ENCODE data around the gene DHRS12.

The DHRS12 gene

GRCh38 chr13:51742031-51742430 lies 61.9 kb downstream of the DHRS12 start:
- peaks cover 23% of the 10 kb centered on the region; the same call in 1 of the 2 replicates for H3K36me3 ChIP-seq (ENCODE audit: insufficient read depth, low read length)
- ATAC-seq (ENCODE audit: insufficient read depth, low read depth), result no peak
- TF ChIP-seq CTCF (IDR thresholded peaks at IDR 0.05; ENCODE audit: borderline replicate concordance, extremely low read depth, low read length, poor library complexity, severe bottlenecking), result no peak
- TF ChIP-seq EZH2 (IDR thresholded peaks at IDR 0.05; ENCODE audit: borderline replicate concordance, low read depth, low read length, severe bottlenecking), result no peak
- no peaks in the 10 kb centered on the region for H3K79me2 ChIP-seq (ENCODE audit: insufficient read depth, low read length)
- H3K4me2 ChIP-seq (ENCODE audit: insufficient read depth, low read length), result no peak overlapping the region
- H3K9ac ChIP-seq (ENCODE audit: low read depth, low read length), result no peak overlapping the region
- no peaks in the 10 kb centered on the region for H3K27me3 ChIP-seq (ENCODE audit: insufficient read depth, low read length, poor library complexity)
- no peak overlapping the region for H3K27ac ChIP-seq (ENCODE audit: low read length)
- H2AFZ ChIP-seq (ENCODE audit: low read depth, low read length), result no peak overlapping the region
- H3K4me1 ChIP-seq (ENCODE audit: insufficient read depth, low read length), result no peaks in the 10 kb centered on the region
- peaks cover under 1% of the 10 kb centered on the region for H3K9me3 ChIP-seq (ENCODE audit: insufficient read depth, low read length, severe bottlenecking)
- no peak for DNase-seq
- H4K20me1 ChIP-seq (ENCODE audit: insufficient read depth, low read length), result no peaks in the 10 kb centered on the region
- no peak overlapping the region for H3K4me3 ChIP-seq (ENCODE audit: low read depth in 1 of 2, low read length in 2 of 2)

- no peak overlapping the region for H3K27ac ChIP-seq (ENCODE audit: low read length)
- H3K36me3 ChIP-seq (ENCODE audit: insufficient read depth, low read length), result peaks cover 14% of the 10 kb centered on the region; the same call in 1 of the 2 replicates
- TF ChIP-seq EZH2 (IDR thresholded peaks at IDR 0.05; ENCODE audit: borderline replicate concordance, low read depth, low read length, severe bottlenecking) (no peak), CTCF (IDR thresholded peaks at IDR 0.05; ENCODE audit: borderline replicate concordance, extremely low read depth, low read length, poor library complexity, severe bottlenecking) (no peak)
Measured at GRCh38 chr13:51740698-51741097, 63.3 kb downstream of the DHRS12 start.

DNA sequence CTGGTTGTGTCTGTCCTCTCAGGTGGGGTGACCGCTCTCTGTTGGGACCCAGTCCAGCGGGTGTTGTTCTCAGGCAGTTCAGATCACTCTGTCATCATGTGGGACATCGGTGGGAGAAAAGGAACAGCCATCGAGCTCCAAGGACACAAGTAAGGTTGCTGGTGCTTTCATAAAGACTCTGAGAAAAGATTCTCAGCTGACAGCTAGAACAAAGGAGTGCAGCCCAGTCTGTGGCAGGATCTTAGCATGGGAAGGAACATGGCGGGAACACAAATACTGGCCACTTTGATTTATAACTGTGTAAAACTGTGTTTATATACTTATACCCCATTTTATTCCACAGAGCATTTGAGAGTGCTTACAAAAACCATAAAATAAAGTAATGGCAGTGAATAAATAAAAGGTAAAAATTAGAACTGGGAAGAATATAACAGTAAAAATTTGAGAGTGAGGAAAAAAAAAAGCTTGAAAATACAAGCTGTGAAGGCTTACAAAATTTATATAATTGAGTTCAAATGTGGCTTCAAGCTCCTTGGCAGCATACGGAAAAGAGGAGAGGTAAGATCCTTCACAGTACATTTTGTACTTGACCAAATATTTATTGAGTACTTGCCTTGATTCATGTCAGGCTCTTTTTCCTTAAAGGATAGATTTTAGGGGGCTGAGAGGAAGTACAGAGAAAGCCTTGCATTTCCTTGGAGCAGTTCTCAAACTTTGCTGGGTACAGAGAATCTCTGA lies 64.8 kb downstream of the DHRS12 start:
- H3K36me3 ChIP-seq (ENCODE audit: insufficient read depth, low read length), result peaks cover 14% of the 10 kb centered on the region; the same call in 1 of the 2 replicates
- H3K4me2 ChIP-seq (ENCODE audit: insufficient read depth, low read length), result no peak overlapping the region
- no peaks in the 10 kb centered on the region for H3K27me3 ChIP-seq (ENCODE audit: insufficient read depth, low read length, poor library complexity)
- DNase-seq (no peak), ATAC-seq (ENCODE audit: insufficient read depth, low read depth) (no peak)
- no peaks in the 10 kb centered on the region for H3K9me3 ChIP-seq (ENCODE audit: insufficient read depth, low read length, severe bottlenecking)
- H2AFZ ChIP-seq (ENCODE audit: low read depth, low read length), result no peak overlapping the region
- no peaks in the 10 kb centered on the region for H3K4me1 ChIP-seq (ENCODE audit: insufficient read depth, low read length)
- H3K4me3 ChIP-seq (ENCODE audit: low read depth in 1 of 2, low read length in 2 of 2), result no peak overlapping the region
- no peak overlapping the region for H3K27ac ChIP-seq (ENCODE audit: low read length)
- no peaks in the 10 kb centered on the region for H4K20me1 ChIP-seq (ENCODE audit: insufficient read depth, low read length)
- no peak overlapping the region for H3K9ac ChIP-seq (ENCODE audit: low read depth, low read length)
- TF ChIP-seq CTCF (IDR thresholded peaks at IDR 0.05; ENCODE audit: borderline replicate concordance, extremely low read depth, low read length, poor library complexity, severe bottlenecking), result no peak
- TF ChIP-seq EZH2 (IDR thresholded peaks at IDR 0.05; ENCODE audit: borderline replicate concordance, low read depth, low read length, severe bottlenecking), result no peak
- no peaks in the 10 kb centered on the region for H3K79me2 ChIP-seq (ENCODE audit: insufficient read depth, low read length)

More at GRCh38 chr13:51740698-51741097, 63.3 kb downstream of the DHRS12 start:
- Histone ChIP-seq H3K4me3 (ENCODE audit: low read depth in 1 of 2, low read length in 2 of 2) (no peak overlapping the region), H3K9ac (ENCODE audit: low read depth, low read length) (no peak overlapping the region), H3K27me3 (ENCODE audit: insufficient read depth, low read length, poor library complexity) (no peaks in the 10 kb centered on the region), H2AFZ (ENCODE audit: low read depth, low read length) (no peak overlapping the region), H3K4me1 (ENCODE audit: insufficient read depth, low read length) (no peaks in the 10 kb centered on the region), H3K4me2 (ENCODE audit: insufficient read depth, low read length) (no peak overlapping the region), H4K20me1 (ENCODE audit: insufficient read depth, low read length) (no peaks in the 10 kb centered on the region), H3K9me3 (ENCODE audit: insufficient read depth, low read length, severe bottlenecking) (no peaks in the 10 kb centered on the region), H3K79me2 (ENCODE audit: insufficient read depth, low read length) (no peaks in the 10 kb centered on the region)
- no peak for ATAC-seq (ENCODE audit: insufficient read depth, low read depth)
- no peak for DNase-seq

Data from DND-41 (cell line).